HG03342 (cell line): ENCODE results near the gene HLCS.

Experiments
- ATAC-seq: cut with Tn5 transposase; IDR thresholded peaks from one replicate; pipeline ENCODE4 v1.9.1; 2021; ENCODE audit warnings: mild to moderate bottlenecking, moderate library complexity; ENCODE audit not compliant: unreplicated experiment

The HLCS gene

GRCh38 chr21:36706951-36707762 lies 259.3 kb downstream of the HLCS start:
- ATAC-seq, result no peak

DNA sequence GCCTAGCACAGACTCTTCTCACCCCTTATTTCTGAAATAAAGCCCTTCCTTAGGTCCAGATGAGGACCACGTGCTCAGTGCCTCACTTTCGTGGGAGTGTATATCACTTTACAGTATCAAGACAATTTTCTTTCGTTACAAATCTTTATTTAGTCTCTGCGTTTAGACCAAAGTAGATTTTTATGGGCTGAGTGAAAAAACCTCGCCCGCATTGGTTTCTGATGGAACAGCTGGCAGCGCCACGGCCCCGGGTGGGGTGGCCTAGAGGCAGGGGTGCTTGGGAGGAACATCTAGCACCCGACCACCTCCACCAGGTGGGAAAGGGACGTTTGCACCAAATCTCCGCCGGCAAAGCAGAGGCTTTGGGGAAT lies 260.0 kb downstream of the HLCS start:
- no peak for ATAC-seq

DNA sequence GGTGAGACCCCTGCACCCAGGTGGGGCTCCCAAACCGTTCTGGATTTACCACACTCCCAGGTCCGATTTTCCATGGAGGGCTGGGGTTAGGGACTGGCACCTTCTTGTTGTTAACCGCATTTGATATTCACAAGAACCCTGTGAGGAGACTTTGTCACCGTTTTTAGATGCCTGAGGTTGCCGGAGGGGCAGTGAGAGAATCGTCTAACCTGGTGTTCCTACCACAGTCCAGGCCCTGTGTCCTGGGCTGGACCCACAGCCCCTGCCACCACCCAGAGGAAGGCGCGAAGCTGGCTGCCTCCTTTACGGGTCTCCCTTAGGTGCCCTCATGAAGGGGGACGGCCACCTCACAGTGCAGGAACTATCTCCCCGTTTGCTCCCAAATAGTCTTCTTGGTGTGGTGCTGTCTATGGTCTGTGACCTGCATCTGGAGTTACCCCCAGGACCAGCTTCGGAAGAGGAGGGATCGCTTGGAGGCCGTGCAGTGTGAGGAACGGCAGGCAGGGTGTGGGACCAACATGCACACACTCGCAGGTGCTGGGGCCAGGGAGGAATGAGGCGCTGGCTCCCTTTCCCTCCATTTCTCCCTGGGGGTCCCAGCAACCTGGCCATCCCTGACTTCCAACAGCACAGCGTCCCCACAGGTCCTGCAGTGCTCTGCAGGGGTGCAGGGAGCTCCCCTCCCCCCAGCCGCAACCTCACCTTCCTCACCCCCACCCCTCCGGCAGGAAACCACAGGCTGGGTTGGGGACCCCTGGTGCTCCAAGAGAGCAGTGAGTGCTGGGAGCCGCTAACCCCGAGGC lies 260.6 kb downstream of the HLCS start:
- no peak for ATAC-seq

GRCh38 chr21:36704958-36705678 lies 261.4 kb downstream of the HLCS start:
- no peak for ATAC-seq

DNA sequence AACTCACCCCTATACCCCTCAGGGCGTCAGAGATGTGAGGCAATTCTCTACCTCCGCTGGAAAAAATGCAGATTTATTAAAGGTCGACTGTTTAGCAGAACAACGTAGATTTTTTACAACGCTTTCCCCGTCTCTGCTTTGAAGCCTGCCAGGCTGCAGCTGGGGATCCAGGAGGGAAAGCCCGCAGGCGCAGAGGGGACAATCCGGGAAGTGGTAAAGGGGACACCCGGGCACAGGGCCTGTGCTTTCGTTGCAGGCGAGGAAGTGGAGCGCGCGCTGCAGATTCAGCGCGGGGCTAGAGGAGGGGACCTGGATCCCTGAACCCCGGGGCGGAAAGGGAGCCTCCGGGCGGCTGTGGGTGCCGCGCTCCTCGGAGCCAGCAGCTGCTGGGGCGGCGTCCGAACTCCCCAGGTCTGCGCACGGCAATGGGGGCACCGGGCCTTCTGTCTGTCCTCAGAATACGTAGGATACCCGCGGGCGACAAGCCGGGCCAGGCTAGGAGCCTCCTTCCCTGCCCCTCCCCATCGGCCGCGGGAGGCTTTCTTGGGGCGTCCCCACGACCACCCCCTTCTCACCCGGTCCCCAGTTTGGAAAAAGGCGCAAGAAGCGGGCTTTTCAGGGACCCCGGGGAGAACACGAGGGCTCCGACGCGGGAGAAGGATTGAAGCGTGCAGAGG lies 262.1 kb downstream of the HLCS start:
- no peak for ATAC-seq

- ATAC-seq, result no peak
These were observed 262.7 kb downstream of the HLCS start for GRCh38 chr21:36703626-36704280.

- no peak for ATAC-seq
These were observed 263.3 kb downstream of the HLCS start for GRCh38 chr21:36703123-36703522.

DNA sequence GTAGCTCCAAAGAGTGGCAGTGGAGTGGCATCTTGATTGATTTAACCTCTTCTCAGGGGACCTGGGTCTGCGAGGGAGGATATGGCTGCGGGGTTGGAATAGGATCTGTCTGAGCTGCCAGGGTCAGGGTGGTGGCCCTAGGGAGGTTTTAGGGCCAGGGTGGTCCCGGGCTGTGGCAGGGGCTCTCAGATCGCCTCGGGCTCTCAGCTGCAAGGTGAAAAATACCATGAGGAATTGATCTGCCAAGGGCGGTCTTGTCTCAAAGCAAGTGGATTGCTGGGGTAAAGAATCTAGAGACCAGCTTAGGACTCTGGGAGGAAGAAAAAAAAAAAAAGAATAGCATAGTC lies 263.9 kb downstream of the HLCS start:
- ATAC-seq, result no peak

GRCh38 chr21:36701756-36702621 lies 264.5 kb downstream of the HLCS start:
- no peak for ATAC-seq

GRCh38 chr21:36700971-36701755 lies 265.3 kb downstream of the HLCS start:
- no peak for ATAC-seq
